GM21619 (cell line): Measurements from ENCODE around the gene CSK.
A peak's percentile ranks its signal among the peaks of the same experiment; 100 is the strongest.

Experiments used
- ATAC-seq: cut with Tn5 transposase; IDR thresholded peaks from one replicate; pipeline ENCODE4 v1.9.1; 2021; ENCODE audit not compliant: unreplicated experiment

The CSK gene

GRCh38 chr15:74786551-74787165 lies 4.8 kb downstream of the CSK start:
- ATAC-seq = no peak

- ATAC-seq = peak; percentile 34
These were observed 5.6 kb downstream of the CSK start for GRCh38 chr15:74787251-74788041.

GRCh38 chr15:74788042-74788682 lies 6.3 kb downstream of the CSK start:
- ATAC-seq = no peak

- ATAC-seq = peak; percentile 30
These were observed 6.8 kb downstream of the CSK start for GRCh38 chr15:74788683-74789151.

GRCh38 chr15:74789171-74789631 lies 7.3 kb downstream of the CSK start:
- ATAC-seq = no peak

GRCh38 chr15:74789741-74790079 lies 7.8 kb downstream of the CSK start:
- ATAC-seq = no peak

- no peak for ATAC-seq
These were observed 8.4 kb downstream of the CSK start for GRCh38 chr15:74790080-74790916.

GRCh38 chr15:74791007-74791406 lies 9.1 kb downstream of the CSK start:
- no peak for ATAC-seq

DNA sequence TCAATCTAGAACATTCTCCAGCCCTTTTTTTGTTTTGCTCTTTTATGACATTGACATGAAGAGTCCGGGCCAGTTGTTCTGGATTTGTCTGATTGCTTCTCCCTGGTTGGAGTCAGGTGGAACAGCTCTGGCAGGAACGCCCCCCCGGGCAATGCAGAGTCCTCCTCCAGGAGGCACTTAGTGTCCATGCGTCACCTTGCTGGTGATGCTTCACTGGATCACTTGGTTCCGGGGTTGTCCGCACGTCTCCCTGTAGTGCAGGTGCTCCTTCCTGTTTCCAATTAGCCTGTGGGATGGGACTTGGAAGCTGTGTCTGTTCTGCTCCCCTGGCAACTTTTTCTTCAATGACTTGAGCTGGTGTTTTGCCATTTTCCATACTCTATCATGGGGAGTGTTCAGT lies 9.8 kb downstream of the CSK start:
- ATAC-seq = no peak

GRCh38 chr15:74792227-74793016 lies 10.5 kb downstream of the CSK start:
- ATAC-seq = no peak

DNA sequence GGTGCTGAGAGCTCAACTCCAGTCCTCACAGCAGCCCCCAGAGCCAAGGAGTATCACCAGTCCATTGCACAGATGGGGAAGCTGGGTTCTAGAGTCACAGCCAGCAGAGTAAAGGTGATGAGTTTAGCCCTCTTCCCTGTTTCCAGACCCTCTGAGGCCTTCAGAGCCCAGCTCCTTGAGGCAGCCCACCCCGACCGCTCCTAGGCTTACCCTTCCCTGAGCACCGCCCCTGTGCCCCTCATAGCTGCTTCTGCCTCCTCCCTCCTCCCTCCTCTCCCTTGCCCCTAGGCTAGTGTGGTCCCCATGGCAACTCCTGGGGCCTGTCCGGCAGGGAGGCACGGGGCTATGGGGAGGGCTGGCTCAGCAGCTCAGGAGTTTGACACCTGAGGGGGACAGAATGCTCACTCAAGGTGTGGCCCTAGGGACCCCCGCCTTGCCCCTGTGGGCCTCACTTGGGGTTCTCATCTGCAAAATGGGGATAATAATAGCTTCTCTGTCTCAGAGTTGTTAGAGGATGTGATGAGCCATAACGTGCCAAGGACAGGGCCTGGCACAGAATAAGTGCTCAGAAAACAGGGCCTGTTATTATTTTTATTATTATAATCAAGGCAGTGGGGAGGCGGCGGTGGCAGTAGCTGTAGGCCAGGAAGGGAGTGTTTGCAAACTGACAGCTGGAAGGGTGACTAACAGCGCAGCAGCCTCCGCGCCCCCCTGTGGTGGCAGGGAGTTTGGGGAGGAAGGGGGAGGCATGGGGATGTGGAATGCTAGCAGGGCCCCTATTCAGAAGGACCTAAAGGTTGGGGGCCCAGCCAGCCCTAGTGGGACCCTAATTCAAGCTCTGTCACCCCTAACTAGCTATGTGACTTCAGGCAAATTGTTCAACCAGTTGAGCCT lies 11.5 kb downstream of the CSK start:
- no peak for ATAC-seq

- ATAC-seq = no peak
These were observed 12.5 kb downstream of the CSK start for GRCh38 chr15:74794248-74794969.

GRCh38 chr15:74794970-74795349 lies 13.1 kb downstream of the CSK start:
- no peak for ATAC-seq

GRCh38 chr15:74795966-74796625 lies 14.2 kb downstream of the CSK start:
- no peak for ATAC-seq

DNA sequence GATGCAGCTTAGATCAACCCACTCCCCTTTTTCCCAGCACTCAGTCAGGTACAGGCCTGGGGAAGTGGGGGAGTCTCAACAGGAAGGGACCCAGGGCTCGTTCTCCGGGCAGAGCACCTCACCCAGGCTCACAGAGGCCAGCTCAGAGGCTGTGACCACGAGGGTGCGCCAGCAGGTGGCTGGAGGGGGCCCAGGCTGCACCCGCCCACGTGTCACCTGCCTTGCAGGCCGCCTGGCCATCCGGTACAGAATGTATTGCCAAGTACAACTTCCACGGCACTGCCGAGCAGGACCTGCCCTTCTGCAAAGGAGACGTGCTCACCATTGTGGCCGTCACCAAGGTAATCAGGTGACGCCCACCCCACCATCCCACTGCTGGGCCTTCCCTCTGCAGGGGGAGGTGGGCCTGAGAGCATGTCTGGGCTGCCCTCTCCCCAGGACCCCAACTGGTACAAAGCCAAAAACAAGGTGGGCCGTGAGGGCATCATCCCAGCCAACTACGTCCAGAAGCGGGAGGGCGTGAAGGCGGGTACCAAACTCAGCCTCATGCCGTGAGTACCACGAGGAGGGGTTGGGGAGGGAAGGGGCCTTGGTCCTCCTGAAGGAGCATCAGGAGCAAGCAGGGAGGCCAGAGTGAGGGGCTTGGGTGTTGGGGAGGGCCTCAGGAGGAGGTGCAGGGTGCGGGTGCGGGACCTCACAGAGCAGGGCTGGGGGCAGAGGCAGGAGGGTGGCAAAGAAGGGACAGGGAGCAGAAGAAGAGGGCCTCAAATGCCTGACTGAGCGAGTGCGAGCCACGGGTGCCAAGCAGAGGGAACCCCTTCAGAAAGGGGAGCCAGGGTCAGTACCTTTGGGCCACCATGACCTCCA lies 16.7 kb downstream of the CSK start:
- ATAC-seq = no peak

GRCh38 chr15:74799255-74799855 lies 17.5 kb downstream of the CSK start:
- no peak for ATAC-seq
